Activated naive CD4-positive, alpha-beta T cell treated with anti-CD3 and anti-CD28 coated beads, Interleukin-2, amount 50 U/mL, for 72 hours (primary cell): ENCODE results near the gene EIF5B. TPM values are rescaled to one million over a fixed set of nuclear protein-coding genes. Genes with fewer than 3 reads are reported as not detected.
"Not testable (repeated sequence)": the region's sequence is repeated elsewhere in the genome, so short reads cannot be mapped to it uniquely, and the experiment has no call there.

Experiments used
- ATAC-seq, 2 donors: fragments of 150-1000 bp; cut with Tn5 transposase; 2 replicates each; pipeline ENCODE4 v1.10.0; 2021; ENCODE audit warnings: mild to moderate bottlenecking in 2 of 2, moderate library complexity in 2 of 2
- DNase-seq, 2 donors: peaks; one replicate each; pipeline ENCODE4 v3.0.0; 2021 to 2022; ENCODE audit warnings: low spot score in 2 of 2
- H3K27ac Mint-ChIP-seq, 2 donors: one replicate each; pipeline ENCODE4 v1.8.0; 2022; ENCODE audit warnings: mild to moderate bottlenecking in 2 of 2, mixed read lengths in 2 of 2
- H3K36me3 Mint-ChIP-seq, 2 donors: one replicate each; pipeline ENCODE4 v1.8.0; 2022; ENCODE audit warnings: mixed read lengths in 2 of 2
- H3K9me3 Mint-ChIP-seq, 2 donors: one replicate each; pipeline ENCODE4 v1.8.0; 2022; ENCODE audit warnings: mixed read lengths in 2 of 2
- total RNA-seq, 2 donors: library from RNA; stranded (reverse); gene quantifications; one replicate each; pipeline ENCODE4 v1.2.3, GENCODE V29; 2022

Gene EIF5B, protein sequence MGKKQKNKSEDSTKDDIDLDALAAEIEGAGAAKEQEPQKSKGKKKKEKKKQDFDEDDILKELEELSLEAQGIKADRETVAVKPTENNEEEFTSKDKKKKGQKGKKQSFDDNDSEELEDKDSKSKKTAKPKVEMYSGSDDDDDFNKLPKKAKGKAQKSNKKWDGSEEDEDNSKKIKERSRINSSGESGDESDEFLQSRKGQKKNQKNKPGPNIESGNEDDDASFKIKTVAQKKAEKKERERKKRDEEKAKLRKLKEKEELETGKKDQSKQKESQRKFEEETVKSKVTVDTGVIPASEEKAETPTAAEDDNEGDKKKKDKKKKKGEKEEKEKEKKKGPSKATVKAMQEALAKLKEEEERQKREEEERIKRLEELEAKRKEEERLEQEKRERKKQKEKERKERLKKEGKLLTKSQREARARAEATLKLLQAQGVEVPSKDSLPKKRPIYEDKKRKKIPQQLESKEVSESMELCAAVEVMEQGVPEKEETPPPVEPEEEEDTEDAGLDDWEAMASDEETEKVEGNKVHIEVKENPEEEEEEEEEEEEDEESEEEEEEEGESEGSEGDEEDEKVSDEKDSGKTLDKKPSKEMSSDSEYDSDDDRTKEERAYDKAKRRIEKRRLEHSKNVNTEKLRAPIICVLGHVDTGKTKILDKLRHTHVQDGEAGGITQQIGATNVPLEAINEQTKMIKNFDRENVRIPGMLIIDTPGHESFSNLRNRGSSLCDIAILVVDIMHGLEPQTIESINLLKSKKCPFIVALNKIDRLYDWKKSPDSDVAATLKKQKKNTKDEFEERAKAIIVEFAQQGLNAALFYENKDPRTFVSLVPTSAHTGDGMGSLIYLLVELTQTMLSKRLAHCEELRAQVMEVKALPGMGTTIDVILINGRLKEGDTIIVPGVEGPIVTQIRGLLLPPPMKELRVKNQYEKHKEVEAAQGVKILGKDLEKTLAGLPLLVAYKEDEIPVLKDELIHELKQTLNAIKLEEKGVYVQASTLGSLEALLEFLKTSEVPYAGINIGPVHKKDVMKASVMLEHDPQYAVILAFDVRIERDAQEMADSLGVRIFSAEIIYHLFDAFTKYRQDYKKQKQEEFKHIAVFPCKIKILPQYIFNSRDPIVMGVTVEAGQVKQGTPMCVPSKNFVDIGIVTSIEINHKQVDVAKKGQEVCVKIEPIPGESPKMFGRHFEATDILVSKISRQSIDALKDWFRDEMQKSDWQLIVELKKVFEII
- 10 to 100 TPM; 68.6 to 77.7 TPM for total RNA-seq

DNA sequence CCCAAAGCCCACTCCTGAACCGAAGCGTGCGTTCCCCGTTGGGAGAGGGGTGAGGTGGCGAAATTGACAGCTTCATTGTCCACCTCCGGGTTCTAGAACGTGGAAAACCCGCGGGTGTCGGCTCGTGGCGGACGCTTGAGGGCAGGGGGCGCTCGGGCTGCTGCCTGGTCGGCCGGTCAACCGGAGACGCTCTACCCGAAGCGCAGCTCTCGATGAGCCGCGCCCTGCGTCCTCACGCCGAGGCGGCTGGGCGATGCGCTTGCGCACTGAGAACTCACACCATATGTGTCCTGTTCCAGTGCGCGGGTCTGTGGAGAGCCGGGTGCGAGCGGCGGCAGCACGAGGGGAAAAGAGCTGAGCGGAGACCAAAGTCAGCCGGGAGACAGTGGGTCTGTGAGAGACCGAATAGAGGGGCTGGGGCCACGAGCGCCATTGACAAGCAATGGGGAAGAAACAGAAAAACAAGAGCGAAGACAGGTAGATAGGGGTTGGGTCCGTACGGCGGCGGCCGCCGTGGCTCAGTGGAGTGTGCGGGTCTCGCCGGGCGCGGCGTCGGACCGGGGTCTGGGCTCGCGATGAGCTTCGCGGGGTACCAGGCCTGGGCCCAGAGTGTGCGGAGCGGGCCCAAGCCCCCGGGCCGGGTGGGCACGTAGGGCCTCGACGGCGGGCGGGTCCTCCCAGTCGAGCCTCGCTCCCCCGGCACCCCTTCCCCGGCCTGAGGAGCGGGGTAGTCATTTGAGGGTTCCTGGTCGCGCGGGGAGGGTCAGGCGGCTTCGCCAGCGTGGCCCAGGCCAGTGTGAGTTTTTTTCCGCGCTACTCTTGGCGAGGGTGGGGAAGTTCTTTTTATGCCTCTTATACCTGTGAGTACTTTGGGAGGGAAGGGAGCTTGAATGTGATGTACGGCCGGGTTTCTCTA, at the start of gene EIF5B:
Gene EIF5B (plus strand): TSS at position 277 of the 916 bp plus-strand sequence. CDS start 166 bp downstream, at position 443.
- peak; percentile 71 to 81 for ATAC-seq
- Mint-ChIP-seq H3K36me3 (peaks cover 16 to 17% of the 10 kb centered on the region in 2 donors), H3K27ac (no peak within 1 kb of the TSS), H3K9me3 (no peaks in the 10 kb centered on the region)
- peak; percentile 90 for DNase-seq

DNA sequence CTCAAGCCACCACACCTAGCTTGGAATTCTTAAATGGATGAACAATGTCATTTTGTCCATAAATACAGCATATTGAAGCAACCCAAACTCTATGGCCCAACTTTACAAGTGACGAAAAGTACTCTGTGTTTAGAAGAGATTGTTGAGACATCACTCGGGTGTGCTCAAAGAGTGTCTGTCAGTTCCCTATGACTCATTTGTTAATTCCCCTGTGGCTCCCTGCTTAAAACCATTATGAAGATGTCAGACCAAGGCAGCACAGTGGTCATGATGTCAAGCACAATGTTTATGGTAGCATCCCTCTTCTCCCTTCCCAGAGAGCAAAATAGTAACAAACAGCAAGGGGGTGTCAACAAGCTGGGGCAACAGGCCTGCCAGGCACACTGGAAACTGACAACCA, 39.2 kb upstream of the EIF5B start:
- no peak overlapping the region for H3K27ac Mint-ChIP-seq
- DNase-seq (no peak), ATAC-seq (no peak)
- H3K9me3 Mint-ChIP-seq: peaks cover 0 to 7% of the 10 kb centered on the region in 2 donors
- peaks cover 4 to 23% of the 10 kb centered on the region in 2 donors for H3K36me3 Mint-ChIP-seq

DNA sequence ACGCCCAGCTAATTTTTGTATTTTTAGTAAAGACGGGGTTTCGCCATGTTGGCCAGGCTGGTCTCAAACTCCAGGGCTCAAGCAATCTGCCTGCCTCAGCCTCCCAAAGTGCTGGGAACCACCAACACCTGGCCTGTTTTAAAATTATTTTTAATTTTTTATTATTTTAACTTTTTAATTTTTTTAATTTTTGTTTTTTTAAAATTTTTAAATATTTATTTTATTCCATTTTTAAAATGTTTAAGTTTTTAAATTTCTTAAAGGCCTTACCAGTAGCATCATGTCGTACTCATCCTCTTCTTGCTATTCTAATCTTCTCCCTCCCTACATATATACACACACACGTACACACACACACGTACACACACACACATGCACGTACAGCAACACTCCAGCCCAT, 37.6 kb upstream of the EIF5B start:
- ATAC-seq: no peak
- H3K27ac Mint-ChIP-seq: no peak overlapping the region
- DNase-seq: no peak
- peaks cover 4 to 23% of the 10 kb centered on the region in 2 donors for H3K36me3 Mint-ChIP-seq
- H3K9me3 Mint-ChIP-seq: peaks cover 0 to 7% of the 10 kb centered on the region in 2 donors

DNA sequence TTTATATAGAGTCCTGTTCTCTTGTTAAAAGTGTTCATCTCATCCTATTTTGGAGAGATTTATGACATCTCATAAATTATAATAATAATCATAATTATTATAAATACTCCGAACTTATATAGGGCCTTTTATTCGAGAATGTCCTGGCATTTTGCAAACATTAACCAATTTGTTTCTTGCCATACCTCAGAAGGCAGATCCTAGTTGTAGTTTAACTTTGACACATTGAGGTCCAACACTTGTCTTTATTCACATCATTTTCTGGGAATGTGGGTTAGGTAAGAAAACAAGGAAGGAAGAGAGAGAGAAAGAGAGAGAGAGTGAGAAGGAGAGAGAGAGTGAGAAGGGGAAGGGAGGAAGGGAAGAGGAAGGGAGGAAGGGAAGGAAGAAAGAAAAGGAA, 36.1 kb upstream of the EIF5B start, which contains the start of gene LYG1:
Gene LYG1 (minus strand): TSS at position 101 of the 400 bp plus-strand sequence. CDS start 5,527 bp downstream, outside the sequence.
- not testable (repeated sequence) for ATAC-seq, H3K9me3 Mint-ChIP-seq

DNA sequence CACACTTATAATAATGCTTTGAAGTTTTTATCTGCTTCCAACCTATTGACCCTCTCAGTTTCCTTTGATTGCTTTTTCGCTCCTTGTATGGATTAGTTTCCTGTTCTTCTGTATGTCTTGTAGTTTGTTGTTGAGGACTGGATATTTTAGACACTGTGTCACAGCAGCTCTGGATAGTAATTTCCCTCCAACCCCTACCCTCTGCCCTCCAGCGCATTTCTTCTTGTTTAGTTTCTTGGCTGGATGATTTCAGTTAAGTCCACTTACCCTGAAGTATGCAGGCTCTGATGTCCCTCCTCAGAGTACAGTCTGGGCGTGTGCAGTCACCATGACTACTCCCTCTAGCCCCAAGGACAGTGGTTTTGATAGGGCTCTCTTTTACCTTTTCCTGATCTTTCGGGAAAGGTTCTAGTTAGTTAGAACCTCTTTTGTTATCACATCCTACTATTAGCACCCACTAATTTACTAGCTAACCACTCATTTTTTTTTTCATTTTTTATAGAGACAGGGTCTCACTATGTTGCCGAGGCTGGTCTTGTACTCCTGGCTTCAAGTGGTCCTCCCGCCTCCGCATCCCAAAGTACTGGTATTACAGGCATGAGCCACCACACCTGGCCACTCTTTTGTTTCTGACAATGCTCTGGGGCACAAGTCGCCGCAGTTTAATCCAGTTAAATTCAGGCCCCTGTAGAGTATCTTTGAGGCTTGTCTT, 19.9 kb upstream of the EIF5B start:
- ATAC-seq (no peak), DNase-seq (no peak)
- H3K9me3 Mint-ChIP-seq: peaks cover 4 to 5% of the 10 kb centered on the region in 2 donors
- H3K36me3 Mint-ChIP-seq: peaks cover 31 to 33% of the 10 kb centered on the region in 2 donors
- H3K27ac Mint-ChIP-seq: no peak overlapping the region

More for the DNA sequence above, 36.1 kb upstream of the EIF5B start, which contains the start of gene LYG1:
- Mint-ChIP-seq H3K36me3 (peaks cover 4 to 23% of the 10 kb centered on the region in 2 donors), H3K27ac (peak within 1 kb of the TSS in 1 of 2 donors; percentile 65)
- DNase-seq: not testable (repeated sequence)

DNA sequence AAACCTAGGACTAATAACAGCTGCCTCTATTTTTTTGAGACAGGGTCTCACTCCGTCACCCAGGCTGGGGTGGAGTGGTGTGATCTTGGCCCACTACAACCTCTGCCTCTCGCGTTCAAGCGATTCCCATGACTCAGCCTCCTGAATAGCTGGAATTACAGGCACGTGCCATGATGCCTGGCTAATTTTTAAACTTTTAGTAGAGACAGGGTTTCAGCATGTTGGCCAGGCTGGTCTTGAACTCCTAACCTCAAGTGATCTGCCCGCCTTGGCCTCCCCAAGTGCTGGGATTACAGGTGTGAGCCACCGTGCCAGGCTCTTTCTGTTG, 19.4 kb upstream of the EIF5B start:
- not testable (repeated sequence) for ATAC-seq, DNase-seq, H3K27ac Mint-ChIP-seq, H3K9me3 Mint-ChIP-seq
- H3K36me3 Mint-ChIP-seq: peaks cover 31 to 33% of the 10 kb centered on the region in 2 donors

DNA sequence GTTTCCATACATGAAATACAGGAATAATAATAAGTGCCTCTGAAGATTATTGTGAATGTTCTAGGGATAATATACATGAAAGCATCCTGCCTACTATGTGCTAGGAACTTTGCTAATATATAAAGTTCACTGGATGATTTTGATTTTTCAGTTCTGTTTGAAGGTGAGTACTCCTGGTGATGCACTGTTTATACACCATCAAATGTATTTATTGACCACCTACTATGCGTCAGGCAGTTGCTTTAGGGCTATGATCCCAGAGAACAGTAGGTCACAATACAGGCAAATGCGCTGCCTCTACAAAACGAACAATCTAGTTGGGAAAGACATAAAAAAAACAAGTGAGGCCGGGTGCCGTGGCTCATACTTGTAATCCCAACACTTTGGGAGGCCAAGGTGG, 11.8 kb upstream of the EIF5B start:
- Mint-ChIP-seq H3K36me3 (peaks cover under 1 to 6% of the 10 kb centered on the region in 2 donors), H3K9me3 (no peaks in the 10 kb centered on the region), H3K27ac (no peak overlapping the region)
- ATAC-seq (no peak), DNase-seq (no peak)

DNA sequence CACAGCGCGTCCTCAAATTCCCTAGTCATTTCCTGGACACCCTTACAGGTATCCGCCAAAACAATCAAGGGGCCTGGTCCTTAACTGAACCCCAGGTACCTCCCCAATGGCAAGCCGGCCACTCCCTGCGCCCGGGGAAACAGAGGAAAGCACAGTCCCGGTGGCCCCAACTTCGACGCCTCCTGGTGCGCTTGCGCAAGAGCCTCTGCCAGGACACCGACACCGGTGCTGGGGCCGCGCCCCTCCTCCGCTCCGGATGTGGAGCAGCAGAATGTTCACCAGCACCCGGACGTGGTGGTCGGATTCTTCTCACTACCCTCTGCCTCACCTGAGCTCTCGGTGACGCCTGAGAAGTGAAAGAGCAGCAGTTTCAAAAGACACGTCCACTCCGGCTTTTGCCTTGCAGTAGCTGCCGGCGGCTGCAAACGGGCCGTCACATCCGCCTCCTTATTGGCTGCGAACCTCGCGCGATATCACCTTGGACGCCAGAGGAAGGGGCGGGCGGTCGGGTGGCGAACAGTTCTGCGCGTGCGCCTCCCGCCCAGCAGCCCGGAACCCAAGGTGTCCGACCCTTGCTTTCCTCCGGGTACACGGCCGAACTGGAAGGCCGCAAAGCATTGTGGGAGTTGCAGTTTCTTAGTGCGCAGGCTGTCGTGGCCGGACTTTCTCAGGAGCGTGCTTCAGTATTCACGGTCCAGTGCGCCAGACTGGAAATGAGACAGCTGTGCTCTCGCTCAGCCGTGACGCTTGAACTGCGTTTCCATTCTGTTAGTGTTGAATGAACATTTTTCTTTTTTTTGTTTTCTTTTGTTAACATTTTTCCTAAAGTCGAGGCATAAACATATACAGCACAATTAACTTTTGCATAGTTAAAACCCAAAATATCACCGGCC, 1.0 kb upstream of the EIF5B start, which contains the start of gene TXNDC9:
Gene TXNDC9 (minus strand): TSS at position 423 of the 893 bp plus-strand sequence. CDS start 3,123 bp downstream, outside the sequence.
- ATAC-seq (peak; percentile 82 to 85), DNase-seq (peak; percentile 96 to 99)
- H3K36me3 Mint-ChIP-seq: peaks cover 20 to 23% of the 10 kb centered on the region in 2 donors
- no peak within 1 kb of the TSS for H3K27ac Mint-ChIP-seq
- no peaks in the 10 kb centered on the region for H3K9me3 Mint-ChIP-seq

DNA sequence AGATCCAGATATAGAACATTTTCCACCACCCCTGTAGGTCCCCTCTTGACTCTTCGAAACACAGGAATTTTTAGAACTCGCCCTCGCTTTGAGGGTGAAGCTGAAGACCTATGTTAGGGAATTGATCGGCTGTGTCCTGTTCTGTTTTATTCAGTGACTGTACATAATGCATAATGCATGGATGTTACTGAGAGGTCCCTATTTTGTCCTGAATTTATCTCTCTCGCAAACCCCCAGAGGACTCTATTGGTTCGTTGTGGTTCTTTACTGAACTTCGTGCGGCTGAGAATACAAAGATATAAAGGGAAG, 431 bp upstream of the EIF5B start:
- H3K36me3 Mint-ChIP-seq: peaks cover 20 to 23% of the 10 kb centered on the region in 2 donors
- H3K27ac Mint-ChIP-seq: no peak overlapping the region
- no peaks in the 10 kb centered on the region for H3K9me3 Mint-ChIP-seq
- DNase-seq: no peak
- ATAC-seq: peak in 1 of 2 donors; percentile 19

DNA sequence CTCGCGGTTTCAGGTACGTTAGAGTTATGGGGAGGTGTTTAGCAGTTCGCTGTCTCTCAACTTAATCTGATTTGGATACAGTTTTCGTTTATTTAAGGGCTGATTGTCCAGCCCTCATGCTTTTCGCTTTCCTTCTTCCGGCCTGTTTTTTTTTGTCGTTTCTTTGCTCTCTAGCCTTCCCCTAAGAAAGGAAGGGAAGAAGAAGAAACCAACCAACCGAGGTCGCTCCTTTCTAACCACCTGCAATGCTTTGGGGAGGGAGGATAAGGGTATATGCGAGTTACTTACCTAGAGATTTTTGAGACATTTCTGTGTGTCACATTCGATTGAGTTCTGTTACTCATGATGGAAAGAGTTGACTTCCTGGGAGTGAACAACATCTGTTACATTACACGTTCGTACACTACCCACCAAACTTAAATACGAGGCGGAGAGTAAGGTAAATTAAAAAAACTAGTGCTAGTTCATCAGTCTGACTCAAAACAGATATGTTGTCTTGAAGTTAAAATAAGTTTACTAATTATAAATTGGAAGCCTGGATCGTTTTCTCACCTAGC, 918 bp downstream of the EIF5B start:
- ATAC-seq (peak in 1 of 2 donors; percentile 2), DNase-seq (peak in 1 of 2 donors; percentile 26)
- Mint-ChIP-seq H3K36me3 (peaks cover 10% of the 10 kb centered on the region in 2 donors), H3K9me3 (no peaks in the 10 kb centered on the region), H3K27ac (no peak overlapping the region)

DNA sequence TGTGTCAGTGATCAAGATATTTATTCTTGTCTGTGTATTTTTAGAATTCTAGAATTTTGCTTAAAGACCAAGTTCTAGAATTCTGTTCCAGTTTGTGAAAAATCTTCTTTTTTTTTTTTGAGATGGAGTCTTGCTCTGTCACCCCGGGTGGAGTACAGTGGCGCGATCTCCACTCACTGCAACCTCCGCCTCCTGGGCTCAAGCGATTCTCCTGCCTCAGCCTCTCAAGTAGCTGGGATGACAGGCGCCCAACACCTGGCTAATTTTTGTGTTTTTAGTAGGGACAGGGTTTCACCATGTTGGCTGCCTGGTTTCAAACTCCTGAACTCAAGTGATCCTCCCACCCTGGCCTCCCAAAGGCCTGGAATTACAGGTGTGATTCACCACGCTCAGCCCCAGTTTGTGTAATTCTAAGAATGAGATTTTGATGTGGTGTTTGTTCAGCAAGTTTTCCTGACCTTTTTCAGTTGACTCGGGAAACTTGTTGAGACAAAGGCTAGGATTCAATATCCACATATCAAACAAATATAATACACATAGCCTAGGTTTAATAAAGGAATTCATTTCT, 3.6 kb downstream of the EIF5B start:
- no peak for DNase-seq
- H3K27ac Mint-ChIP-seq: no peak overlapping the region

DNA sequence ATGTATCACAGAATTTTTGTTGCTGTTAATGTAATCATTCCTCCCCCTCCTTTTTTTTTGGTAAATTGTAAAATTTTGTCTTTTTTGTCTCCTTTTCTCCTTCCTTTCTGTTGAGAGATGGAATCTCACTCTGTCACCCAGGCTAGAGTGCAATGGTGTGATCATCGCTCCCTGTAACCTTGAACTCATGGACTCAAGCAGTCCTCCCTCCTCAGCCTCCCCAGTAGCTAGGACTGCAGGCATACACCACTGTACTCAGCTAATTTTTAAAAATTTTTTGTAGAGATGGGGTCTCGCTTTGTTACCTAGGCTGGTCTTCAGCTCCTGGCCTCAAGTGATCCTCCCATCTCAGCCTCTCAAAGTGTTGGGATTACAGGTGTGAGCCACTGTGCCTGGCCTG, 5.3 kb downstream of the EIF5B start:
- no peak for DNase-seq
- ATAC-seq: no peak
- H3K27ac Mint-ChIP-seq: no peak overlapping the region
- no peaks in the 10 kb centered on the region for H3K9me3 Mint-ChIP-seq
- H3K36me3 Mint-ChIP-seq: no peaks in the 10 kb centered on the region

More for the DNA sequence above, 3.6 kb downstream of the EIF5B start:
- H3K36me3 Mint-ChIP-seq: peaks cover 3 to 4% of the 10 kb centered on the region in 2 donors
- ATAC-seq: no peak
- H3K9me3 Mint-ChIP-seq: no peaks in the 10 kb centered on the region

DNA sequence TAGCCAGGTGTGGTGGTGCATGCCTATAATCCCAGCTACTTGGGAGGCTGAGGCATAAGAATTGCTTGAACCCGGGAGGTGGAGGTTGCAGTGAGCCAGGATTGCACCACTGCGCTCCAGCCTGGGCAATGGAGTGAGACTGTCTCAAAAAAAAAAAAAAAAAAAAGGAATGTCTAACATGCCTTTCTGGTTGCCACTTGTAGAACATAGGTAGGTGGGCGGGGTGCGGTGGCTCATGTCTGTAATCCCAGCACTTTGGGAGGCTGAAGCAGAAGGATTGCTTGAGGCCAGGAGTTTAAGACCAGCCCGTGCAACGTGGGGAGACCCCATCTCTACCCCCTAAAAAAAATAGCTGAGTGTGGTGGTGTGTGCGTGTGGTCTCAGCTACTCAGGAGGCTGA, 8.3 kb downstream of the EIF5B start:
- H3K9me3 Mint-ChIP-seq, H3K27ac Mint-ChIP-seq, DNase-seq, H3K36me3 Mint-ChIP-seq, ATAC-seq: not testable (repeated sequence)

DNA sequence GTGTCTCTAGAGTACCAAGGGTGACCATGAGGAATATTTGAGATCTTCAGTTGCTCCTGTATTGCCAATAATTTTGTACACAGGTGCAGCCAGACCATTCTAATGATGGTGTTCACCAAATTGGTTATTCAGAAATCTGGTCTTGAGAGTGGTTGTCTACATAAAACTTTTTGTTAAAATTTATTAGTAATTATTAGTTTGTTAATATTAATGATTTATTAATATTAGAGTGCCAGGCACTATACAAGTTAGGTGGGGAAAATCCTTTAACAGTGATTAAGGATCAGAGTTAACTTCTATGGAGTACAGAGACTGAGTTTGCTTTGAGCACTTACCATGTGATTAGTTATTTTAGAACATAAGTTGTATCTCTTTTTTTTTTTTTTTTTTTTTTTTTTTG, 9.0 kb downstream of the EIF5B start:
- H3K9me3 Mint-ChIP-seq: no peaks in the 10 kb centered on the region
- no peaks in the 10 kb centered on the region for H3K36me3 Mint-ChIP-seq
- H3K27ac Mint-ChIP-seq: no peak overlapping the region
- no peak for ATAC-seq
- DNase-seq: no peak
